HG02885 (cell line): ENCODE results near the gene SVEP1.
"Not testable (repeated sequence)": the region's sequence is repeated elsewhere in the genome, so short reads cannot be mapped to it uniquely, and the experiment has no call there.

Experiments
- ATAC-seq: cut with Tn5 transposase; IDR thresholded peaks from one replicate; pipeline ENCODE4 v1.9.1; 2021; ENCODE audit warnings: mild to moderate bottlenecking; ENCODE audit not compliant: unreplicated experiment, poor library complexity

SVEP1 gene

DNA sequence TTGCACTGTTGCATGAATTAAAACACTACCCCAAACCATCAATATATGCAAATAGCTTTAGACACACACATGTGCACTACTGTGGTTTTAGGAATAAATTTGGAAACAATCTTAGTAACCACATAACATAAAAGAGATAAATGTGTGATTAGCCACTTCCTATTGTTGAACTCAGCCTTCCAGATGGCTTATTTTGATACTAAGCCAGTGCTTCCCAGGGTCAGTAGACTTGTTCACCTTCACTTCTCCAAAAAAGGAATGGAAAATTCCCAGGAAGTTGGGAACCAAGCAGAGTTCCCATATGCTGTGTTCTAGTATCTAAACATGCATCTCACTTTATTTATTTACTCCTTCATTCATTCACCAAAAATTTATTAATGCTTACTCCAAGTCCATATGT lies 47.8 kb downstream of the SVEP1 start:
- ATAC-seq, result no peak

DNA sequence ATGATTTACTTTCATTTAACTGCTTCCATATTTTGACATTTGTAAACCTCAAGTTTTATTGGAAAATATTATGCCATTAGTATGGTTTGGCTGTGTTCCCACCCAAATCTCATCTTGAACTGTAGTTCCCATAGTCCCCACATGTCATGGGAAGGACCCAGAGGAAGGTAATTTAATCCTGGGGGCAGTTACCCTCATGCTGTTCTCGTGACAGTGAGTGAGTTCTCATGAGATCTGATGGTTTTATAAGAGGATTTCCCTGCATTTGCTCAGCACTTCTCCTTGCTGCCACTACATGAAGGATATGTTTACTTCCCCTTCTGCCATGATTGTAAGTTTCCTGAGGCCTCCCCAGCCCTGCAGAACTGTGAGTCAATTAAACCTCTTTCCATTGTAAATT lies 48.3 kb downstream of the SVEP1 start:
- not testable (repeated sequence) for ATAC-seq

GRCh38 chr9:110528645-110529044 lies 50.9 kb downstream of the SVEP1 start:
- ATAC-seq, result no peak

- ATAC-seq, result no peak
Measured at GRCh38 chr9:110526426-110526825, 53.1 kb downstream of the SVEP1 start.

DNA sequence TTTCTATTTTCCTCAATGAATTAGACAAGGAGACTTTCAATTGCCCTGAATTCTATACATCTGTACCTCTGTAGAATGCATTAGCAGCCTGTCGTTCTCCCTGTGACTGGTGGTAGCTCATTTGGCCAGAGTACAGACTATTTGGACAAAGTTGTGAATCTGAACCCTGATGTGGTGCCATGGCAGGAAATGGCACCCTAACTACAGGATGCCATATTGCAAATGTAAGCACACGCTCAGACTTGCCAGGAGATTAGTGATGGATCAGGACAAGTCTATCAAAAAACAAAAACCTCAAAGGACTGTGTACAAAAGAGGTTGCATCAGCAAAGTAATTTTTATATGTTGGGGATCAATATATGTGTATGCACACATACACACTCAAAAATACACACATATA lies 58.3 kb downstream of the SVEP1 start:
- ATAC-seq, result no peak

- no peak for ATAC-seq
Measured at GRCh38 chr9:110520120-110520701, 59.3 kb downstream of the SVEP1 start.

- no peak for ATAC-seq
Measured at GRCh38 chr9:110517483-110517882, 62.1 kb downstream of the SVEP1 start.

- ATAC-seq, result no peak
Measured at GRCh38 chr9:110514897-110515296, 64.6 kb downstream of the SVEP1 start.

DNA sequence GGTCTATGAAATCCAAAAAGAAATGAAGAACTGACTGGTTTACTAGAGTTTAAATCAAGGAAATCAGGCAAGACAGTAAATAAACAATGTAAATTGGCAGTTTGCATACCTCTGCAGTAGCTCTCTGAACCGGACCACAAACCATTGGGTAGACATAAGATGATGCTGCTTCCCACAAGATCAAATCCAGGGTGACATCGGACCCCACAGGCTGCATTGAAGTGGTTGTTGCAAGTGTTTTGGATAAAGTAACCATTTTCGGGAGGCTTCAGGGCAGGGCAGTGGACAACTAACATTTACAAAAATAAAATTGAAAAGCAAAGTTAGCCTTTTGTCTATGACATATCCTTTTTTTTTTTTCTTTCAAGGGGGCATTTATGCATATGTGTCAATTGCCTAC lies 66.7 kb downstream of the SVEP1 start:
- no peak for ATAC-seq

DNA sequence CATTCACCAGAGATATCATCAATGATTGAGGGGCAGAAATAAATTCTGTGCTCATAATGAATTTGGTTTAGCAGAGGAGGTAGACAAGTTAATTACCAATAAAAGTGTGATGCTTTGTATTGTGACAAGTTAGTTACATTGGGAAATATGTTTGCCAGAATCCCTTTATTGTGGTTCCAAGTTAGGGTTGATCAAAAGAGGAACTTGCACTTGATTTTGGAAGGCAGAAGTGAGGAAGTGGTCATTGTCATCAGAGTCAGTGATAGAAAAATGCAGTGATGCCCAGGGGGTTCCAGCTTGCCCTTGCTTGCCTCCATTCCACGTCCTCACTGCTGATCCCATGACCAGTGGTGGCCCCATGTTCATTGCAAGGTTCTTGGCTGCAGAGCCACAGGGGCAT lies 69.7 kb downstream of the SVEP1 start:
- no peak for ATAC-seq

DNA sequence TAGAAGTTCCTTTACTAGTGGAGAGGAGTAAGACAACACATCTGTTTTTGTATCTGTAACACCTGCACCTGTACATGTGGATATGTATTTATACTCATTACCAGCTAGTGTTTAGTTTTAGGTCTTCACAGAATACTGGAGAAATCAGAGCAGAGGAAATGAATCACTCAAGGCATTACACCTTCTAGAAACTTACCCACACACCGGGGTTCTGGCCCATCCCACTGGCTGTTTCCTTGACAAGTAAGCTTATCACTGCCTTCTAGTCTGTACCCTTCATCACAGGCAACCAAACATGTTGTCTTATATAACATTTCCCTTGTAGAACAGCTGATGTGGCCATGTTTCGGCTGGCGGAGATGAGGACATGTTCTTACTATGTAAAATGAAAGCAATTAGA lies 76.7 kb downstream of the SVEP1 start:
- no peak for ATAC-seq

DNA sequence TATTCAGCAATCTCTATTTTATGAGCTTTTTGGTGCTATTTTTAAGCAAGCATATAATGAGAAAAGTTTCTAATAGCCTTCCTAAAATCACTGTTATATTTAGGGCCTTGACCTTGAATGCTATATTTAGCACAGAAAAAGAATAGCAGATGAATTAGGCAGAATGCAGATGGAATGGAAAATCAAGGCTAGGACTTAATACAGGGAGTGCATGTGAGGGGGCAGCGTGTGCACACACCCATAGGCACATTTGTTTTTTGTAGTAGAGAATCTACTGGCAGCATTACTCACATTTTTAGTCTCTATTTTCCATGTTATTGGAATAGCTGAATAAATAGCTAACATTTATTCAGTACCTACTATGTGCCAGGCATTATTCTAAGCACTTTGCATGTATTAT lies 79.9 kb downstream of the SVEP1 start:
- ATAC-seq, result no peak

- no peak for ATAC-seq
Measured at GRCh38 chr9:110487196-110487595, 92.3 kb downstream of the SVEP1 start.

DNA sequence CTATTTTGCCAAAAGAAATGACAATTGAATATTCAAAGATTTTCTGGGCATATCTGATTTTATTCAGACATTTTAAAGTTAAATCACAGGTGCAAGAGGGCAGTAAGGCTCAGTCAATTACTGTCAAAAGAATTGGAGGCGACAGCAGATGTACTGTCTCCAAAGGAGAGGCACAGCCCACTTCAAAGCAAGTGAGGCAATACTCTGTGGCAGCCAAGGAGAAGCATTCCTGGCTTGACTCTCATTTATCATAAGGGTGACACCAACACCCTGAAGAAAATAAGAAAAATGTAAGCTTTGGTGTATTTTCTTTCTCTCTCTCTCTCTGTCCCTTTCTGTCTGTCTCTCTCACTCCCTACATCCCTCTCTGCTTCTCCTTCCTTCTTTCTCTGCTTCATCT lies 93.3 kb downstream of the SVEP1 start:
- no peak for ATAC-seq

GRCh38 chr9:110479481-110479880 lies 100.1 kb downstream of the SVEP1 start:
- ATAC-seq, result no peak

DNA sequence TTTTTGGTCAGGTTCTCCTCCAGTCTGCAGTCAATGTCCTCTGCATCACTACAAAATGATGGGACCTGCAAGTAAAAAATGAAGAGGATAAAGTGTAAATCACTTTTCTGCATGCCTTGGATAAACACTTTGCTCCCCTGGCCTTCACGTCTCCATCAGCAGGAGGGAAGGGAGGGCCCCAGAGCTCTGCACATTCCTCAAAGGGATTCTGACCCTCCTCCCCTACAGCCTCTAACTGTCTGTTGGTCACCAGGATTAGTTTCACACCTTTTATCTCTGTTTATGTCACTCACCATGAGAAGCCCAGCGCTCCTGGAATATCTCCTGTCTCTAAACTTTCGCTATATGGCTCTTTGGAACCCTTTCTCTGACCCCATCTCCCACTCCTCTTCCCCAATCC lies 103.3 kb downstream of the SVEP1 start:
- no peak for ATAC-seq

DNA sequence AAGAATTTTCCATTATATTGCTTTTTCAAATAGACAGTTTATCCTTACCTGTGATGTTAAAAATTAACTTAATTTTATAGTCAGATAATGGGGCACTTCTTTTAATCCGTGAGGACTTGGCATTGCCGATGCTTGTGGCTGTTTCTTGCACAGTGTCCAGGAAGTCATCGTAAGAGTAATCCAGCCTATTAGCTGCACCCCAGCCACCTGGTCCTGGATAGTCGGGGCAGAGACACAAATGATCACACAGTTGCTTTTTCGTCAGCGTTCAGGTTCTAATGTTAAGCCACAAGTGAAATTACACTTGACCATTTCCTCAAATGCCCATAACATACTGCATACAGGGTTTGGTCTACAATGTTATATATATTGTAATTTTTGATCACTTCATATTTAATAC lies 107.4 kb downstream of the SVEP1 start:
- no peak for ATAC-seq

DNA sequence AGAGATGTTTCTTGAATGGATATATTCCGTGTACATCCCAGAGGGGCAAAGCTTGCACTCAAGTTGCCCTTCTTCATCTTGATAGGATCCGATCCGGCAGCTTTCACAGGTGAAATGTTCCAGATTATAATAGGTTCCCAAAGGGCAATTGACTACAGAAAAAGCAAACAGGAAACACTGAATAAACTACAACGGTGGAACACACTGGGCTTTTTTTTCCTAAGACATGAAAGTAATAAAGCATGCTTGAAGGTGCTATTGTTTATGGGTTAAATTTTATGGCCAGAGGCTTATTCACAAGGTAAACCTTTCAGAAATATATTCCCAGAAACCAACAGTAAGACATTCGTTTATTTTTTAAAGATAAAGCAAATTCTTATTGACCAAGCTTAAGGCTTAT lies 110.6 kb downstream of the SVEP1 start:
- ATAC-seq, result no peak

- ATAC-seq, result no peak
Measured at GRCh38 chr9:110465190-110465589, 114.4 kb downstream of the SVEP1 start.

GRCh38 chr9:110464321-110464720 lies 115.2 kb downstream of the SVEP1 start:
- ATAC-seq, result no peak

DNA sequence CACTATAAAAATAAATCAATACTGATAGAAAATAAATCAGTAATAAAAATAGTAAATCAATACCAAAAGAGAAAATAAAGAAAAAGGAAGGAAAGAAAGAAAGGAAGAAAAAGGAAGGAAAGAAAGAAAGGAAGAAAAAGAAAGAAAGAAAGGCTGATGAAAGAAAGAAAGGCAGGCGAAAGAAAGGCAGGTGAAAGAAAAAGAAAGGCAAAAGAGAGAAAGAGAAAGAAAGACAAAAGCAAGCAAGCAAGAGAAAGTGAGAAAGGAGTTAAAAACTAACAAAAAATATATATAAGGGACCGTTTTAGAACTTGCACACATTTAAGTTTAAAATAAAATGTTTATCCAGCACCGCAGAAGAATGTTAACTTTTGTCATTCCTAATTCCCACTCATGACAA lies 116.0 kb downstream of the SVEP1 start:
- ATAC-seq, result no peak

DNA sequence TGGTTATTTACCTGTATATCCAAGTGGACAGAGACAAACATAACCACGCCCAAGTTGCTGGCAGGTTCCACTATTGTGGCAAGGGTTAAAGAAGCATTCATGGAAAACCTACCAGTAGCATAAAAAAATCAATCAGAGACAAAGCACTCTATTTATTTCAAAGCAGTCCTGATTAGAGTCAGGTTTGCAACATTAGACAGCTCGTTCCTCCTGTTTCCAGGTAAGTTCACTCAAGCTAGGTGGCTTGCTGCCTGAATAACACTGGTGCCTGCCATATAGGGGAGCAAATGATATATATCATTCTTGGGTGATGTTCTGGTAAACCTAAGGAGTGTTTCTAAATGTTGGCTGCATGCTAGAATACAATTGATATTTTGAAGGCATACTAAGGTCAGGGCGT lies 122.3 kb downstream of the SVEP1 start:
- ATAC-seq, result no peak

- no peak for ATAC-seq
Measured at GRCh38 chr9:110456681-110457080, 122.9 kb downstream of the SVEP1 start.
